Activated CD4-positive, alpha-beta T cell treated with anti-CD3 and anti-CD28 coated beads, Interleukin-2, amount 50 U/mL, for 16 hours (primary cell): ENCODE data around the gene ADGRD2.
A peak's percentile ranks its signal among the peaks of the same experiment; 100 is the strongest.

Source experiments
- DNase-seq: peaks from one replicate; pipeline ENCODE4 v3.0.0-alpha.2; 2020

The ADGRD2 gene

DNA sequence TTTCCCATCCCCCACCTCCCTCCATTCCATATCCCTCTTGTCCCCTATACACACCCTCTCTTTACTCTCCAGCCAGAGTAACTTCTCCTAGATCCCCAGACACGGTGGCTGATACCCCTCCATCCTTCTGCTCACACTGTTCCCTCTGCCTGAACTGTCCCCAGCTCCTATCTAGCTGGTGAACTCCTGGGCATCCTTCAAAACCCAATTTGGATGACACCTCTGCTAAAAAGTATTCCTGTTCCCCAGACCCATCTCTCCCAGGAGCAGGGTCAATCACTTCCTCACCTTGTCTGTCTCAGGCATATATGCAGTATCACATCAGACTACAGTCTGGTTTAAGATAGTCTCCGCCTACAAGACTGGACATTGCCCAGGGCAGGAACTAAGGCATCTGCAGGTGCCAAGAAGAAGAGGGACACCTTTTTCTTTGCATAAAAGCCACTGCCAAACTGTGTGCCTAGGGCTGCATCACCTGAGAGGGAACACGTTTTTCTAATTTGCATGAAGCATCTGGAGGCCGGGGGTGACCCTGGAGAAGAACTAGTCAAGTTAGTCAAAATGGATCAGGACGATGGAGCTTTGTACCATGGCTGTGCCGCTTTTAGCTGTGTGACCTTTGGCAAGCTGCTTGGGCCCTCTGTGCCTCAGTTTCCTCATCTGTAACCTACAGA is 29.8 kb downstream of the ADGRD2 start:
- no peak for DNase-seq

DNA sequence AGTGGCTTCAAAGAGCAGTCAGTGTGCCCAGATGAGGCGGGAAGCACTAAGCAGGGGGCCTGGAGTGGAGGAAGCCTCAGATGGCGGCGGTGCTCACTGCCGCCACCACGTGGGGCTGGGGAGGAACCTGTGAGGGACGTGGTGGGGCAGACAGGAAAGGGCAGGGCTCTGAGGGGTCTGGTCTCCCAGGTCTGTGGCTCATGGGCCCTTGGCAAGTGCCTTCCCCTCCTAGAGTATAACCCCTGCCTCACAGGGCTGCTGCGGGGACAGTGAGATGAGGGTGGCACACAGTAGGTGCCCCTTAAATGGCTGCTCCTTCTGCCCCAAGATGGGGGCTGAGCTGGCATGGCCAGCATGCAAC is 30.4 kb downstream of the ADGRD2 start:
- DNase-seq, result peak; percentile 16

DNA sequence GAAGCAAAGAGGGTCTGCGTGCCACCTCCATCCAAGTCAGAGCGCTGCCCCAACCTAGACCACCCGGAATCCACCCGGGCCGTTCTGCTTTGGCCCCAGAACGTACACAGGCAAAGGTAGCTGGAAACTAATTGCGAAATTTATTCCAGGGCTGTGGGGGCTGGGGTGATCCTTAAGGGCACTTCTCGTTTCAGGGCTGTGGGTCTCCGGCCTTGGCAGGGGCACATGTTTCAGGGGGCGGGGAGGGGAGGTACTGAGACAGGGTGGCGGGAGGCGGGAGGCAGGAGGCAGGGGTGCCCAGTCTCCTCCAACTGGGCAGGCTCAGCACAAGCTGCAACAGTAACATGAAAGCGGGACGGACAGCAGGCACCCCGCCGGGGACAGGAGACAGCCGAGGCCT is 30.9 kb downstream of the ADGRD2 start:
- DNase-seq, result no peak

DNA sequence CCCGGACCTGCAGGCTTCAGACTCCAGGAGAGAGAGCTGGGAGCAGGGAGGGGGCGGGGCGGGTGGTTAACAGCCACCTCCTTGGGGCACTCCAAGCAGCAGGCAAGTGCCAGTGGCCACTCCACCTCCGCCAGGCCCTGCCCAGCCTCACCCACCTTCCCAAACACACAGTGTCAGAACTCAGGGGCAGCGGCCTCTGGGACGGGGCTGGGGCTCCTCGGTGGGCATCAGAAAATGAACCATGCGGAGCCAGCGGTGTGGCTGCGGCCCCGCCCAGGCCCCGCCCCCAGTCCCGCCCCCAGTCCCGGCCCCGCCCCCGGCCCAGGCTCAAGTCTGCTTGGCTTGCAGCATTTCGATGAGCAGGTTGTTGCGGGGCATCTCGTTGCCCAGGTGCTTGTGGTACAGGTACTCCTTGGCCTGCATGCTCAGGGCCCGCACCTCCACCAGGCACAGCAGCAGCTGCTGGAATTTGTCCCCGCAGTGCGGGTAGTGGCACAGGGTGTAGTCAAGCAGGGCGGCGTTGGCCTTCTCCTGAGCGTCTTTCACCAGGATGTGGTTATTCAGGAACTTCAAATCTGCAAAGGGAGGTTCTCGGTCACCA is 32.3 kb downstream of the ADGRD2 start:
- no peak for DNase-seq

DNA sequence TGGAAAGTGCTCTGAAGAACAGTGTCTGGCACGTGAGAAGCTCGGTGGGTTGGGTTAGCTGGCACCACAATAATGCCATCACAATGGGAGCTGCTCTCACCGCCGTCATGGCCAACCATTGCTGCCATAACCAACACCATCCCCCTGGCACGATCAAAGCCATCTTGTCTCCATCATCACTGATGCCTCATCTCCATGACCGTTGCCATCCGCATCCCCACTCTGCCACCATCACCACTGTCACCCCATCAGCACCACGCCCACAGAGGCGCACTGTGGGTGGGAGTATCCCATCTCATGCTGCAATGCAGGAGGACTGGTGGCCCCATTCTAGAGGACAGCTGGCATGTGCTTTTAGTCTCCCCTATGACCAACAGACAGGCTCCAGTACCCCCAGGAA is 33.2 kb downstream of the ADGRD2 start:
- no peak for DNase-seq

DNA sequence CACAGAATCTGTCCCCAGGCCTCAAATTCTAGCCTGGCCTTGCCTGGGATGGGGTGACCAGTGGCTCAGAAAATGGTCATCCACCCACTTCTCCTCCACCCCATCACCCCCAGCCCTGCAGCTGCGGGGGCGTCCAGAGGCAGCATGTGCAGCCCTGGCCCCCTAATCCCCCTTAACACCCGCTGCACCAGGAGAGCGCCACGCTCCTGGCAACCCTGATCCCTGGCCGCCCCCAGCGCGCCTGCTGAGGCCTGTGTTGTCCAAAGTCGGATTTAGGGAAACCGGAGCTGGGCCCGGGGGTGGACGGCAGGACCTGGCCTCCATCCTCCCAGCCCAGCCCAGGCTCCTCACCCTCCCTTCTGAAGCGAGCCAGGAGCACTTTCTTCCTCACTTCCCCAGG is 35.0 kb downstream of the ADGRD2 start:
- no peak for DNase-seq

DNA sequence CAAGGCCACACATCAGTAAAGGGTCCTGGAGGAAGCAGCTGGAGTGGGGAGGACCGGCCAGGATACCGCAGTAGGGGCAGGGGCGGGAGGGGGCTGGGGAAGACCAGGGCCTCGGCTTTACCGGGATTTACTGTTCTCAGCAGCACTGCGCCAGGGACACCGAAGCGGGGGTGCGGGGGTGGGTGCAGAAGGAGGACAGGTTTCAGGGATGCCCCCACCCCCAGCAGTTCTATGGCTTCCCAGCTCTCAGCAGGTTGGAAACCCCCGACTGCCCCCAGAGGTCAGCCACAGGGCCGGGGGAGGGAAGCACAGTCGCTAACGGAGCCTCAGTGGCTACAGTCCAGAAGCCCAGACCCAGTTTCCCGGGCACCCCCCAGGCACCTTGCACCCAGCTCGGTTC is 35.7 kb downstream of the ADGRD2 start:
- no peak for DNase-seq

DNA sequence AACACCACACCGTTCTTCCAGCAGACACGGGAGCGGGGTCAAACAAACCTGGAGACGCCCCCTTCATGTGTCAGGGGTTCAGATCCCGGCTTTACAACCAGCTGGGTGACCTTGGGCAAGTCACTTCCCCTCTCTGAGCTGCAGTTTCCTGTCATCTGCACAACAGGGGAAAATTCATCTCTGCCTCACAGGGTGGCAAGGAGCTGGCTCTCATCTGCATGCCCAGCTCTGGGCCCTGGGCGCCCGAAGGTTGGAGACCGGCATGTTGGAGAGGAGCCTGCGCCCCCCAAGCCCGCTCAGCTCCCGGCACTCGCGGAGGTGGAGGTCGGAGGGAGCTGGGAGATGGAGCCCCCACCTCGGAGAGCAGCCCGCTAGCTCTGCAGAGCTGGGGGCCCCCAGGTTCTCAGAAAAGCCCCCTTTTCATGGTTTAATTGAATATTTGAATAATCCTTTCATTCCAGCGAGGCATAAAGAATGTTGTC is 36.6 kb downstream of the ADGRD2 start:
- no peak for DNase-seq

DNA sequence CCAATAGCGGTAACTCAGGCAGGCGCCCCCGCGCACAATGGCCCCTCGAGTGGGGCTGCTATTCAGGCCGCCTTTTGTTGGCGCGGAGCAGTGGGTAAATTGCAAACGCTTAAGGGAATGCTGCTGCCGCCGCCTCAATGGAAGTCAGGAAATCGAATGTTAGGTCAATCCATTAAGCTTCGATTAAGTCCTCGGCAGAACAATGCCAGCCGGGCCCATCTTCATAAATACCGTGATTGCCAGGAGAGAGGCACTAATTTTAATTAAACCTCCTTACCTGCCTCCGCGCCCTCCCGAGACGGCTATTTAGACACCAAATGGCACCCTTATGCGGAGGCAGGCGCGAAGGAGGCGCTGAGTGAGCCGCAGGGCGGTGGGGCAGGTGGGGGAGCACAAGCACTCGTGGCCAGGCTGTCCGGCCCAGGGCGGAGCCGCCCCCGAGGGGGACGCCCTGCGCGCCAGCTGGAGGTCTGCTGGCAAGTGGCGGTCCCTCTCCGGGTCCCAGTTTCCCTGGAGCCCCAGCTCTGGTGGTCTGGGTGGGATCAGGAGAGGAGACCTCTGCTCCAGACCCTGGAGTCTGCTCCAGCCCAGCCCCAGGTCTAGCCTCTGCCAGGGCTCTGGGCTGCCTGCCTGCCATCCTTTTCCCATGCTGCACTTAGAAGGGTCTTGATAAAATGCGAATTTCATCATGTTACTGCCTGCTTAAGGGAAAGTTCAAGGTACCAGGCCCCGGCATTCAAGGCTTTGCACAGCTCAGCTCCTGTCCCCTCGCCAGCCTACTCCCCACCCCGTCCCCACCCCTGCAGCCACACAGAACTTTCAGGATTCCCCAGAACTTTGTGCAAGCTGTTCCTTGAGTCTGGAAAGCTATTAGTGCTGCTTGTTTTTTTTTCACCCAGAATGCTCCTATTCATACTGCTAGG is 37.3 kb downstream of the ADGRD2 start:
- no peak for DNase-seq

DNA sequence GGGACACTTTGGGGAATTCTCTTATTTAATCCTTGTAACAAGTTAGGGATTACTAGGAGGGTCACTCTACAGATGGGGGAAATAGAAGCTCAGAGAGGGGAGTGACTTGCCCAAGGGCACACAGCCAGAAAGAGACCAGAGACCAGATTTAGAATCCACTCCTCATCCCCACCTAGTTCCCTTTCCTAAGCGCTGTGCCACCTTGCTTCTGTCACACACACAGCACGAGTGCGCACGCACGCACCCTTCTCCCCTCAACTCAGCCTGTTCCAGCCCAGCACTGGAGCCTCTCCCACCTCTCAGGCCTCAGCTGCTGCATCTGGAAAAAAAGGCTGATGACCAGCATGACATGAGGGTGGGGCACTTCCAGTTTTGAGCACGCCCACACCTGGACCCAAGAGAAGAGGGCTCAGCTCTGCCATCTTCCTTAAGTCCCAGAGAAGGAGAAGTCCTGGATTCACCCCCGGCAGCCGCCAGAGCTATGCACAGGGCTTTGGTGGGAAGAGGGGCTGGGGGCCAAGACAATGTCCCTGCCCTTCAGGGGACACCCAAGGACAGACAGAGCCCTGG is 38.5 kb downstream of the ADGRD2 start:
- DNase-seq, result no peak

DNA sequence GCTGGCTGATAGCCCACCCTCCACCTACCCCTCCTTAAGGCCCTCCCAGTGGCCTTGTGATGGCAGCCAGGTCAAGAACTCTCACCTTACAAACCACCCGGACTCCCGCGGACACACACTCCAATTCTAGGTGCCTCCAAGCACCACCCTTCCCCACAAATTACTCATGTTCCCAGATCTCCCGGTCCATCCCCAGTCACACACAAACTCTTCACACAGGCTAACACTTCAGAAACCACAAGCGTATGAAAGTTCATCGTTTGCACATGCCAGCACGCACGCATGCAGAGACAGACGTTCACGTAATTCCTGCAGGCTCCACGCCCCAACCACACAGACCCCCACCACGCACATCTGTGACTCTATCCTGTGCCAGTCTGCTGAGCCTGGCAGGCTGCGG is 39.0 kb downstream of the ADGRD2 start:
- DNase-seq, result no peak

DNA sequence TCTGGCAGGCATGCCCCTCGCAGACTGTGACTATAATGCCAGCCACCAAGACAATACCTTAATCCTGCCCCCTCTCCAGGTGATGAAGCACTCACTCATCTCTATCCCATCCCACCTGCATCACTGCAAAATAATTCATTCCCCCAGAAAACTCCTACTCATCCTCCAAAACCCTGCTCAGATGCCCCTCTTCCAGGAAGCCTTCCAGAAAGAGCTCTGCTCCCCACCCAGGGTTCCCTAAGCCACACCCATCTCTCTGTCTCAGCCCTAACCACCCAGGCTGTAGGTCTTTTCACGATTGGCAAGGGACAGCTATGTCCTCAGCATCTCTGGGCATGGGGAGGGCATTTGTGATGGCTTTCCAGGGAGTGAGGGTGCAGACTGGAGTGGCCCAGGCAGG is 39.8 kb downstream of the ADGRD2 start:
- DNase-seq, result no peak

DNA sequence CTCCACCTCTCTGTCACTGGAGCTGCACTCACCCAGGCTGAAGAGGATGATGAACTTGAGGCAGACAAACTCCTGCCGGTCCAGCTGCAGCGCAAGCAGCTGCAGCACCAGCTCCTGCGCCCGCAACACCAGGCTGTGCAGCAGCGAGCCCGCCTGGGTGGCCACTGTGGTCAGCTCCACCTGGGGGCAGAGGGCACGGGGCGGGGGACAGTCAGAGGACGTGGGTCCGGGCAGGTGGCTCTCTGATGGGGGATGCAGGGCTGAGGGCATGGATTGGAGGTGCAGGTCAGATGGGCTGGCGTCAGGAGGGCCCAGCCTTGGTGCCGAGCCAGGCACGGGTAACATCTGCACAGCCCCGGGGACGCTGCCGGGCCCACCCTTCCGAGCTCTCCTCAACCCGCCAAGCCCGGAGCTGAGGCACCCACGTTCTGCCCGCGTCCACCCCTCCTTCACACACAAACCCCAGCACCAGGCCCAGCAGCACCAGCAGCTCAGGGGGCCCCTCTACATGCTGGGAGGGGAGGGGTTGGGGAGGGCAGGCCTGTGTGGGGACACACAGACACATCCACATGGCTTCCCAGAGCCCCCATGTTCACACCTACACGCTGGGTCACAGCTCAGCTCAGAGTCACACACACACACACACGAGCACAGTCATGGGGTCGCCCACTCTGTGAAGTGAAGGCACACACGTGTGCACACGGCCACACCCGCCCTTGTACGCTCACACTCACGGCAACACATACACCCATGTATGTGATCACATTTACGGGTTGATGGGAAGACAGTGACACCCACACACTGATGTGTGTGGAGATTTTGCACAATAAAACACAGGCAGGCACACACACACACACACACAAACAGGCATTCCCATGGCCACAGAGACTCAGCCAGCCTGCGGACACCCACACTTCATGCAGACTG is 41.1 kb downstream of the ADGRD2 start:
- no peak for DNase-seq

DNA sequence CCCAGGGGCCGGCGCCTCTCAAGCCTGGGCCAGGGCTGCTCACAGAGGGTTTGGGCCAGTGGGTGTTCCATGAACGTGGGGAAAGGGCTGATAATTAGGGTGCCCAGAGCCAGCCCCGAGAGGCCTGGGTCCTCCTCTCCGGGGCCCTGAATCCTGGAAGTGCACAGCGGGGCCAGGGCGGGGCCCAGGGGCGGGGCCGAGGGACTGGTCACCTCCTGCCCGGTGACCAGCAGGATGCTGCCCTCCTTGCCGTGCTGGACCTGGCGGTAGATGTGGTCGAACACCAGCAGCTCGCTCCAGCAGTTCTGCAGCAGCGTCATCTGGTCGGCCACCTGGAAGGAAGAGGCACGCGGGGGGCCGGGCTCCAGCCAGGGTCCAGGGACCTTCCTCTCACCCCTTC is 42.6 kb downstream of the ADGRD2 start:
- no peak for DNase-seq

DNA sequence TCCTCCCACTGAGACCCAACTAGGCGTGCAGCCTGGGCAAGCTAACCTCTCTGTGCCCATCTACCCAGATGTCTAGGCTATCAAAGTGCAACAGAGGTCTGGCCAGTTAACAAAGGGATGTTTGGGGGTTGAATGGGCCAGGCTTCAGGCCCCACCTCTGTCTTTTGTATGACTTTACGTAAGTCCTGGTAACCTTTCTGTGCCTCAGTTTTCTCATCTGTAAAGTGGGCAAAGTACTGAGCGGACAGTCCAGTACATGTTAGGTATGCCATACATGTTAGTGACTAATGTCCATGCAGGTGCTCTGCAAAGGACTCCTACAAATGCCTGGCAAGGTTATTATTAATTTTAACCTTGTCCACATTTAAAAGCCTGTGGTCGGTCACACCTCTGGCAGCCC is 43.0 kb downstream of the ADGRD2 start:
- DNase-seq, result no peak

DNA sequence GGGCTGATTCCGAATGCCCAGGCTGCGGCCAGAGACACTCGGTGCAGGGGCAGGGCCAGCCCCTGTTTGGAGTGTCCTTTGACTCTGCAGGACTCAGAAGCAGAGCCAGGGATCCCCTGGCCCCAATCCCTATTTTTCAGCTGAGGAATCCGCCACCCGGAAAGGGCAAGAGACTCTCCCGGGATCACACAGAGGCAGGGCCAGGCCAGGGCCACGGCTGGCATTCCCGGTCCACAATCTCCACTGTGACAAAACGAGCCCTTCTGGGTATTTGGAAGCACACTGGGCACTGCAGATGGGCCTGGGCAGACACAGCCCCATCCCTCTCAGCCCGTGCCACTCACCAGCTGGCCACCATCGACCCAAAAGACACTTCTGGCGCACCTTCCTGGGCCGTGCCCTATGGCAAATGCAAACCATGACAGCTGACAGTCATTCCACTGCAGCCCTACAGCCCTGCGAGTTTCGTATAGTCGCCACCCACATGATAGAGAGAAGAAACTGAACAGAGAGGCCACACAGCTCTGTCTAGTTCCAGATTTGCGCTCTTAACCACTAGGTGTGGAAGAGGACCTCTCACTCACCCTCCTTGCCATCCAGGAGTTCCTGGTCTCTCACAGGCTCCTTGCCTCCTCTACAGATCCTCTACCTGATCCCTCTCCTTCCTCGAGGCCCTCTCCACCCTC is 43.7 kb downstream of the ADGRD2 start:
- no peak for DNase-seq

DNA sequence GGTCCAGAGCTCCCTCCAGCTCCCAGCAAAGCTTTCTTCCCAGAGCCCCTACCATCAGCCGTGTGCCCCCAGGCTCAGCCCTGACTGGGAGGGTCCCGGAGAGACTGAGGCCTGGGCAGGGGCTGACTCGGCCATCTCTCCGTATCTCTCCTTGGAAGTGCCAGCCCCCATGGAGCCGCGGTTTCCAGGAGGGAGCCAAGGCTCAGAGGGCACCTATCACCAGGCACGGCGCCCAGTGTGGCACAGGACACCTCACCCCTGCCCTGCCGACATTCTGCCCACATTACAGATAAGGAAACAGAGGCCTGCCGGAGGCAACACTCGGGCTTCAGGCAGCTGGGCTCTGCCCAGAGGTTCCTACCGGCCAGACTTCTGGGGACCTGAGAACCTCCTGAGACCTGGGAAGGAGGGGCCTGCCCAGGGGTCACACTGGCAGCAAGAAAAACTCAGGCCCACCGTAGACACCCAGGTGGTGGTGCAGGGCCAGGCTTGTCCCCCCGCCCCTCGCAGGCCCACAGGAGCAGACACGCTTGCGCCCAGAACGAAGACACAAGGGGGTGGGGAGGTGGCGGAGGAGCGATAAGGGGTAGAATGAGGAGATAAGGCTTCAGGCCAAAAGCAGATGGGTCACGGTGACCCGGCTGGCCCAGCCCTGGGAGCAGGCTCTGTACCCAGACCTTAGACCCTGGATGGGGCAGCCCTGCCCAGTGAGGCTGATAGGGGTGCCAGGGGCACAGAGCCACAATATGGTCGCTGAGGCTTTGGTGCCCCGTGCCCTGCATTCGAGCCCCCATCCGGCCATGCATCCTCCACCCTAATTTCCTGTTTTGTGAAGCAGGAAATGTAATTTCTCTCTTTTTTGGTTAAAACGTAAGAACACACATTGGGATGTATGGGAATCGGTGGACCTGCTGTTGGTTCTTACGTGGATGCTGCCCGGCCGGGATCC is 45.1 kb downstream of the ADGRD2 start:
- no peak for DNase-seq

DNA sequence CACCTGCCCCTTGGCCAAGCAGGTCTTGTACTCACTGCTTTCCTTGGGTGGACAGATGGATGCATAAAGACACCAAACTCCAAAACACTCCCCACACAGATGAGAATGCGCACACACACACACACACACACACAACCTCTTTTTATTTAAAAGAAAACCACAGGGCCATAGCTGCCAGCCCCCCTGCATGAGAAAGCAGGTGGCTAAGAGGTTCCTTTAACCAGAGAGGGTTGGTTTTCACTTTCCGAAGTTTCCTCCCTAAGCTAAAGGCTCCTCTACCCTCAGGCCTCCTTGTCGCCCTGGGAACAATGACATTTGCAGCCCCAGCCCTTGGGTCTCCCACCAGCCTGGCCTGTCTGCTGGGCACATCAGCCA is 45.8 kb downstream of the ADGRD2 start:
- DNase-seq, result no peak

DNA sequence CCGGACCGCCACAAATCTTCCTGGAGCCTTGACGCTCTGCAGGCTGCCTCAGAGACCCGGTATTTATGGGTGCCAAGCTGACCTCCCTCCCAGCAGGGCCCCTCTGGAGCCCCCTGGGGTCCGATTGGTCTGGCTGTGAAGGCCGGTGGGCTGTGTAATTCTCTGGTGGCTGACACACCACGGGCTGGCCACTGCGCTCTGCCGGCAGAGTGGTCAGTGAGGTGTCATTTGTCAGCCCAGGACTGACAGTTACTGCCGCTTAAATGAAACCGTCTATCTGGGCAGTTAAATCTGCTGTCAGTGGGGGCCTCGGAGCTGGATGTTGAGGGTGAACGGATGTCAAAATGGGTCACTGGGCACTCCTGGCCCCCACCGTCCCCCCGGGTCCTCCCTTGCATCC is 46.2 kb downstream of the ADGRD2 start:
- no peak for DNase-seq

DNA sequence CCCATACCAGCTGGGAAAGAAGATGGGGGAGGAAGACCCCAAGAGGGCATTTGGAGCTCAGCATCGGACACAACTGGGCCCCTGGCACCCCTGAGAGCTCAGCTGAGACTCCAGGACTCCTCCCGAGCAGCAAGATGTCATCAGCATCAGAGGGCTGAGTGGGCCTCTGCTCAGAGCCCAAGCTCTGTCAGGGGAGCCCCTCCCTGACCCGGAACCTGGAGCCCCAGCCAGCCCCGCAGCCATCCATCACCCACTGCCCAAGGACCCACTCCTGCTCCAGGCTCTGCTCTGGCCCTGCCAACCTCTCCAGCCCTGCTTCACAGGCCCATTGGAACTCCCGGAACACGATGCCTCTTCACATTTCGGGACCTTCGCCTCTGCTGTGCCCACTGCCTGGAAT is 47.2 kb downstream of the ADGRD2 start:
- DNase-seq, result no peak

DNA sequence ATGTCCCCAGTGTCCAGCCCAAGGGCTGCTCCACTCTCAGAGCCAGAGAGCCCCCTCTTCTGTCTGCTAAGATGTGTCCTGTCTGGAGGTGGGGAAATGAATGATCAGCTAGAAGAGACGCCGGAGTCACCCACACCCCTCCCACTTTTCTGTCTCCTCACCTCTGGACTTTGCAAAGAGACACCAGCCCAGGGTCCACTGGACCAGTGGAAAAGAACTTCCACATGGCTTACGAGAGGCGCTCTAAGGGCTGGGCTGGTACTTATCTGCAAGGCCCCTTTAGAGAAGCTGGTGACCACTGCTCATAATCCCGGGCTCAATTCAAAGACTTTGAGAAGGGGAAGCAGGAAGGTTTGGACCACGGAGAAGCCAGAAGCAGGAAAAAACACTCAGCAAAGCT is 47.8 kb downstream of the ADGRD2 start:
- no peak for DNase-seq
